ENCODE data around the gene BTBD8.

GRCh38 chr1:92081031-92081430 is 886 bp downstream of the BTBD8 start:
- TF ChIP-seq EP300 (conservative IDR thresholded peaks at IDR 0.05; ENCODE audit: poor library complexity, severe bottlenecking) (no peak), EZH2 (IDR thresholded peaks at IDR 0.05; ENCODE audit: borderline replicate concordance, insufficient read depth, low read length, poor library complexity, severe bottlenecking) (no peak), CTCF (IDR thresholded peaks at IDR 0.05; ENCODE audit: poor library complexity, severe bottlenecking) (no peak), REST (IDR thresholded peaks at IDR 0.05; ENCODE audit: borderline replicate concordance) (no peak), POLR2AphosphoS5 (IDR thresholded peaks at IDR 0.05) (no peak), SMC3 (conservative IDR thresholded peaks at IDR 0.05; ENCODE audit: poor library complexity) (no peak), TAF1 (IDR thresholded peaks at IDR 0.05; ENCODE audit: low read depth) (no peak), RAD21 (conservative IDR thresholded peaks at IDR 0.05) (no peak), MXI1 (conservative IDR thresholded peaks at IDR 0.05; ENCODE audit: poor library complexity, severe bottlenecking) (no peak)

All from neural cell (in vitro differentiated cells).